Neural cell (in vitro differentiated cells): ENCODE results near the gene PRIMPOL.

Source experiments
- TF ChIP-seq, protein P1 (sequence below): IDR thresholded peaks from 2 replicates; pipeline ENCODE4 v1.6.1; 2012; ENCODE audit warnings: borderline replicate concordance
- TF ChIP-seq, protein P2 (sequence below): fragments of 450-650 bp; IDR thresholded peaks from 2 replicates; pipeline ENCODE4 v1.5.1; 2014; ENCODE audit warnings: antibody characterized with exemption, mild to moderate bottlenecking, moderate library complexity; ENCODE audit not compliant: poor library complexity, severe bottlenecking

DNA sequence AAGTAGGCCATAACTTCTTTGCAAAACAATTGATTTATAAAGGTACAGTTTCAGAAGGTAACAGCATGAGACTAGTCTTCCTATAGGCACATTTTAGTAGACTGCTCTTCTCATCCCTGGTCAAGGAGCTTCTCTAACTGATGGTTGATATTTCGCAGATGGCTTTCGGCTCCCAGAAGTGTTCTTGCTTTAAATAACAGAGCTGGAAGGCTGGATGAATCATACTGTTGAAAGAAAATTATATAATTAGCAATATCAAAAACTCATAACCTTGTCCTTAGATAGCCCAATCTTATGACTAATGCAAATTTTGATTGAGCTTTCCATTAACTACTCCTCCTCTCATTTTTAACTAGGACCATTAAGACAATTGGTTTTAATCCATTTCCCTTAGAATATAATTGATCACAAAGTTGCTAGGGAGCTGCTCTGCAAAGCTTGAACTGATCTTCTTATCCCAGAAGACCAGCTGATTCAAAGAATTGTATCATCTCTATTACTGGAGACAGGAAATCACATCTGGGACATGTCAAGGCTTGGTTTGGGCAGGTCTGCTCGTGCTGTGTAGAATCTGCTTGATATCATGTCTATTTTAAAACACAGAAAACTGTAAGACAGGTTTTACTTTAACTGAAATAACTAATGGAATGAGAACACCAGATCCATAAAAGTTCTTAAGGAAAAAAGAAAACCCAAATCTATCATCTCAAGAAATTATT is 45.8 kb downstream of the PRIMPOL start:
- TF ChIP-seq, protein P1, sequence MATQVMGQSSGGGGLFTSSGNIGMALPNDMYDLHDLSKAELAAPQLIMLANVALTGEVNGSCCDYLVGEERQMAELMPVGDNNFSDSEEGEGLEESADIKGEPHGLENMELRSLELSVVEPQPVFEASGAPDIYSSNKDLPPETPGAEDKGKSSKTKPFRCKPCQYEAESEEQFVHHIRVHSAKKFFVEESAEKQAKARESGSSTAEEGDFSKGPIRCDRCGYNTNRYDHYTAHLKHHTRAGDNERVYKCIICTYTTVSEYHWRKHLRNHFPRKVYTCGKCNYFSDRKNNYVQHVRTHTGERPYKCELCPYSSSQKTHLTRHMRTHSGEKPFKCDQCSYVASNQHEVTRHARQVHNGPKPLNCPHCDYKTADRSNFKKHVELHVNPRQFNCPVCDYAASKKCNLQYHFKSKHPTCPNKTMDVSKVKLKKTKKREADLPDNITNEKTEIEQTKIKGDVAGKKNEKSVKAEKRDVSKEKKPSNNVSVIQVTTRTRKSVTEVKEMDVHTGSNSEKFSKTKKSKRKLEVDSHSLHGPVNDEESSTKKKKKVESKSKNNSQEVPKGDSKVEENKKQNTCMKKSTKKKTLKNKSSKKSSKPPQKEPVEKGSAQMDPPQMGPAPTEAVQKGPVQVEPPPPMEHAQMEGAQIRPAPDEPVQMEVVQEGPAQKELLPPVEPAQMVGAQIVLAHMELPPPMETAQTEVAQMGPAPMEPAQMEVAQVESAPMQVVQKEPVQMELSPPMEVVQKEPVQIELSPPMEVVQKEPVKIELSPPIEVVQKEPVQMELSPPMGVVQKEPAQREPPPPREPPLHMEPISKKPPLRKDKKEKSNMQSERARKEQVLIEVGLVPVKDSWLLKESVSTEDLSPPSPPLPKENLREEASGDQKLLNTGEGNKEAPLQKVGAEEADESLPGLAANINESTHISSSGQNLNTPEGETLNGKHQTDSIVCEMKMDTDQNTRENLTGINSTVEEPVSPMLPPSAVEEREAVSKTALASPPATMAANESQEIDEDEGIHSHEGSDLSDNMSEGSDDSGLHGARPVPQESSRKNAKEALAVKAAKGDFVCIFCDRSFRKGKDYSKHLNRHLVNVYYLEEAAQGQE = no peak
- TF ChIP-seq, protein P2, sequence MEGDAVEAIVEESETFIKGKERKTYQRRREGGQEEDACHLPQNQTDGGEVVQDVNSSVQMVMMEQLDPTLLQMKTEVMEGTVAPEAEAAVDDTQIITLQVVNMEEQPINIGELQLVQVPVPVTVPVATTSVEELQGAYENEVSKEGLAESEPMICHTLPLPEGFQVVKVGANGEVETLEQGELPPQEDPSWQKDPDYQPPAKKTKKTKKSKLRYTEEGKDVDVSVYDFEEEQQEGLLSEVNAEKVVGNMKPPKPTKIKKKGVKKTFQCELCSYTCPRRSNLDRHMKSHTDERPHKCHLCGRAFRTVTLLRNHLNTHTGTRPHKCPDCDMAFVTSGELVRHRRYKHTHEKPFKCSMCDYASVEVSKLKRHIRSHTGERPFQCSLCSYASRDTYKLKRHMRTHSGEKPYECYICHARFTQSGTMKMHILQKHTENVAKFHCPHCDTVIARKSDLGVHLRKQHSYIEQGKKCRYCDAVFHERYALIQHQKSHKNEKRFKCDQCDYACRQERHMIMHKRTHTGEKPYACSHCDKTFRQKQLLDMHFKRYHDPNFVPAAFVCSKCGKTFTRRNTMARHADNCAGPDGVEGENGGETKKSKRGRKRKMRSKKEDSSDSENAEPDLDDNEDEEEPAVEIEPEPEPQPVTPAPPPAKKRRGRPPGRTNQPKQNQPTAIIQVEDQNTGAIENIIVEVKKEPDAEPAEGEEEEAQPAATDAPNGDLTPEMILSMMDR = no peak
